ENCODE results near the gene CD40. TPM values are rescaled to one million over a fixed set of nuclear protein-coding genes. Genes with fewer than 3 reads are reported as not detected.

CD40 gene
- total RNA-seq, 3 donors from 2014 or later: 11.7 to 21.6 (median 17.0) TPM

- Histone ChIP-seq H3K27ac (no peak overlapping the region), H3K9me3 (no peaks in the 10 kb centered on the region), H3K27me3 (no peaks in the 10 kb centered on the region), H3K36me3 (no peaks in the 10 kb centered on the region), H3K4me3 (no peak overlapping the region), H3K4me1 (no peaks in the 10 kb centered on the region)
- no peak for DNase-seq (ENCODE audit: low spot score in 2 of 2)
- intact Hi-C loops (cut with DNase I; ENCODE audit: low total_unique reads): no loop called here
- TF ChIP-seq POLR2A (IDR thresholded peaks at IDR 0.05) (no peak), CTCF (IDR thresholded peaks at IDR 0.05) (no peak), POLR2AphosphoS5 (IDR thresholded peaks at IDR 0.05) (no peak)
Observed at GRCh38 chr20:46074006-46074405, 44.1 kb upstream of the CD40 start.

GRCh38 chr20:46076806-46077205 lies 41.3 kb upstream of the CD40 start:
- DNase-seq (ENCODE audit: low spot score in 2 of 2): no peak
- Histone ChIP-seq H3K4me1 (peaks cover 0 to 9% of the 10 kb centered on the region in 2 donors), H3K36me3 (no peaks in the 10 kb centered on the region), H3K27ac (no peak overlapping the region), H3K27me3 (no peaks in the 10 kb centered on the region), H3K9me3 (no peaks in the 10 kb centered on the region), H3K4me3 (no peak overlapping the region)
- TF ChIP-seq POLR2A (IDR thresholded peaks at IDR 0.05): no peak
- TF ChIP-seq CTCF (IDR thresholded peaks at IDR 0.05): no peak
- TF ChIP-seq POLR2AphosphoS5 (IDR thresholded peaks at IDR 0.05): no peak
- intact Hi-C loops (cut with DNase I; ENCODE audit: low total_unique reads): no loop called here

GRCh38 chr20:46077642-46078305 lies 40.3 kb upstream of the CD40 start:
- Histone ChIP-seq H3K36me3 (no peaks in the 10 kb centered on the region), H3K4me1 (peaks cover 0 to 9% of the 10 kb centered on the region in 2 donors), H3K4me3 (no peak overlapping the region), H3K9me3 (no peaks in the 10 kb centered on the region), H3K27me3 (no peaks in the 10 kb centered on the region), H3K27ac (no peak overlapping the region)
- no peak for DNase-seq (ENCODE audit: low spot score in 2 of 2)
- intact Hi-C loops (cut with DNase I; ENCODE audit: low total_unique reads): no loop called here
- TF ChIP-seq POLR2AphosphoS5 (IDR thresholded peaks at IDR 0.05): no peak
- TF ChIP-seq POLR2A (IDR thresholded peaks at IDR 0.05): no peak
- no peak for TF ChIP-seq CTCF (IDR thresholded peaks at IDR 0.05)

GRCh38 chr20:46078954-46079353 lies 39.2 kb upstream of the CD40 start:
- intact Hi-C loops (cut with DNase I; ENCODE audit: low total_unique reads): no loop called here
- no peak for DNase-seq (ENCODE audit: low spot score in 2 of 2)
- no peaks in the 10 kb centered on the region for H3K9me3 ChIP-seq
- H3K4me1 ChIP-seq: peaks cover 0 to 16% of the 10 kb centered on the region in 2 donors
- H3K27ac ChIP-seq: no peak overlapping the region
- TF ChIP-seq CTCF (IDR thresholded peaks at IDR 0.05): no peak
- no peak for TF ChIP-seq POLR2AphosphoS5 (IDR thresholded peaks at IDR 0.05)
- TF ChIP-seq POLR2A (IDR thresholded peaks at IDR 0.05): no peak
- H3K27me3 ChIP-seq: no peaks in the 10 kb centered on the region
- H3K4me3 ChIP-seq: no peak overlapping the region
- no peaks in the 10 kb centered on the region for H3K36me3 ChIP-seq

GRCh38 chr20:46081074-46081473 lies 37.0 kb upstream of the CD40 start:
- H3K4me1 ChIP-seq: peaks cover 0 to 29% of the 10 kb centered on the region in 2 donors
- no peaks in the 10 kb centered on the region for H3K27me3 ChIP-seq
- H3K9me3 ChIP-seq: no peaks in the 10 kb centered on the region
- intact Hi-C loops (cut with DNase I; ENCODE audit: low total_unique reads): no loop called here
- H3K27ac ChIP-seq: no peak overlapping the region
- no peak for DNase-seq (ENCODE audit: low spot score in 2 of 2)
- no peak overlapping the region for H3K4me3 ChIP-seq
- TF ChIP-seq POLR2A (IDR thresholded peaks at IDR 0.05): no peak
- TF ChIP-seq CTCF (IDR thresholded peaks at IDR 0.05): no peak
- TF ChIP-seq POLR2AphosphoS5 (IDR thresholded peaks at IDR 0.05): no peak
- no peaks in the 10 kb centered on the region for H3K36me3 ChIP-seq

All from breast epithelium (tissue), 4 donors.